HG03520 (cell line): ENCODE data around the gene BNC2.

Source experiments
- ATAC-seq: cut with Tn5 transposase; IDR thresholded peaks from one replicate; pipeline ENCODE4 v1.9.1; 2021; ENCODE audit warnings: mild to moderate bottlenecking, moderate library complexity; ENCODE audit not compliant: unreplicated experiment

The BNC2 gene

GRCh38 chr9:16431666-16432392 lies 438.6 kb downstream of the BNC2 start:
- ATAC-seq = no peak

- no peak for ATAC-seq
These were observed 440.8 kb downstream of the BNC2 start for GRCh38 chr9:16429671-16430070.

GRCh38 chr9:16427873-16428427 lies 442.5 kb downstream of the BNC2 start:
- no peak for ATAC-seq

- no peak for ATAC-seq
These were observed 443.8 kb downstream of the BNC2 start for GRCh38 chr9:16426716-16427115.

GRCh38 chr9:16425562-16426231 lies 444.8 kb downstream of the BNC2 start:
- ATAC-seq = no peak

GRCh38 chr9:16422114-16422513 lies 448.4 kb downstream of the BNC2 start:
- ATAC-seq = no peak

- ATAC-seq = no peak
These were observed 448.9 kb downstream of the BNC2 start for GRCh38 chr9:16421532-16421931.

GRCh38 chr9:16419124-16419523 lies 451.3 kb downstream of the BNC2 start:
- no peak for ATAC-seq

GRCh38 chr9:16418721-16419120 lies 451.7 kb downstream of the BNC2 start:
- ATAC-seq = no peak

GRCh38 chr9:16417749-16418148 lies 452.7 kb downstream of the BNC2 start:
- ATAC-seq = no peak

- ATAC-seq = no peak
These were observed 453.3 kb downstream of the BNC2 start for GRCh38 chr9:16417161-16417560.

GRCh38 chr9:16414451-16414850 lies 456.0 kb downstream of the BNC2 start:
- ATAC-seq = no peak

- ATAC-seq = no peak
These were observed 456.9 kb downstream of the BNC2 start for GRCh38 chr9:16413509-16414016.

GRCh38 chr9:16412740-16413139 lies 457.7 kb downstream of the BNC2 start:
- no peak for ATAC-seq

GRCh38 chr9:16411311-16411710 lies 459.2 kb downstream of the BNC2 start:
- no peak for ATAC-seq

GRCh38 chr9:16410601-16411280 lies 459.7 kb downstream of the BNC2 start:
- ATAC-seq = no peak

- ATAC-seq = no peak
These were observed 462.9 kb downstream of the BNC2 start for GRCh38 chr9:16407617-16408016.

- no peak for ATAC-seq
These were observed 463.8 kb downstream of the BNC2 start for GRCh38 chr9:16406526-16407225.

- no peak for ATAC-seq
These were observed 465.0 kb downstream of the BNC2 start for GRCh38 chr9:16405421-16405820.

- ATAC-seq = no peak
These were observed 468.8 kb downstream of the BNC2 start for GRCh38 chr9:16401701-16402100.

- no peak for ATAC-seq
These were observed 471.8 kb downstream of the BNC2 start for GRCh38 chr9:16398691-16399090.
